GM23338 (cell line): ENCODE data around the gene TFEB. TPM values are rescaled to one million over a fixed set of nuclear protein-coding genes. Genes with fewer than 3 reads are reported as not detected.

Experiments used
- ATAC-seq: fragments of 200-7000 bp; cut with Tn5 transposase; 3 replicates; pipeline ENCODE4 v1.9.1; 2020
- DNase-seq: peaks from one replicate; pipeline ENCODE4 v3.0.0-alpha.2; 2015; ENCODE audit warnings: low spot score
- H2AFZ ChIP-seq: fragments of 200-600 bp; sonication (generic); 2 replicates; pipeline ENCODE4 v1.8.0; 2016; ENCODE audit warnings: antibody characterized with exemption, mild to moderate bottlenecking, moderate library complexity
- H3F3A ChIP-seq: fragments of 200-600 bp; sonication (generic); replicated peaks from 2 replicates; pipeline ENCODE4 v1.8.0; 2017; ENCODE audit warnings: antibody characterized with exemption, mixed run types, low read depth
- H3K27ac ChIP-seq: fragments of 200-600 bp; sonication (generic); 2 replicates; pipeline ENCODE4 v1.6.1; 2016; ENCODE audit warnings: low read depth
- H3K27me3 ChIP-seq: fragments of 200-600 bp; sonication (generic); 2 replicates; pipeline ENCODE4 v1.8.0; 2016; ENCODE audit warnings: mild to moderate bottlenecking, mixed run types, moderate library complexity; ENCODE audit not compliant: insufficient read depth
- H3K36me3 ChIP-seq: fragments of 200-600 bp; sonication (generic); 2 replicates; pipeline ENCODE4 v1.8.0; 2016; ENCODE audit warnings: mild to moderate bottlenecking; ENCODE audit not compliant: insufficient read depth
- H3K4me1 ChIP-seq: fragments of 200-600 bp; sonication (generic); 2 replicates; pipeline ENCODE4 v1.8.0; 2016; ENCODE audit warnings: mild to moderate bottlenecking, moderate library complexity; ENCODE audit not compliant: insufficient read depth
- H3K4me2 ChIP-seq: fragments of 200-600 bp; sonication (generic); 2 replicates; pipeline ENCODE4 v1.7.1; 2017; ENCODE audit warnings: mixed run types
- H3K4me3 ChIP-seq: fragments of 200-600 bp; sonication (generic); 2 replicates; pipeline ENCODE4 v1.6.1; 2016; ENCODE audit warnings: mixed run types
- H3K79me2 ChIP-seq: fragments of 200-600 bp; sonication (generic); replicated peaks from 2 replicates; pipeline ENCODE4 v1.8.0; 2017; ENCODE audit warnings: mild to moderate bottlenecking; ENCODE audit not compliant: insufficient read depth
- H3K9me2 ChIP-seq: fragments of 200-600 bp; sonication (generic); 2 replicates; pipeline ENCODE4 v1.8.0; 2017; ENCODE audit not compliant: insufficient read depth
- H4K20me1 ChIP-seq: fragments of 200-600 bp; sonication (generic); replicated peaks from 2 replicates; pipeline ENCODE4 v1.8.0; 2017; ENCODE audit warnings: mild to moderate bottlenecking; ENCODE audit not compliant: insufficient read depth
- H3K27ac Mint-ChIP-seq: 2 replicates; pipeline ENCODE4 v1.8.0; 2020; ENCODE audit warnings: inconsistent platforms, mild to moderate bottlenecking, moderate library complexity, mixed read lengths
- H3K27me3 Mint-ChIP-seq: 3 replicates; pipeline ENCODE4 v1.8.0; 2022; ENCODE audit warnings: low read depth, mild to moderate bottlenecking, moderate library complexity, mixed read lengths, inconsistent platforms; ENCODE audit not compliant: insufficient read depth, poor library complexity
- H3K36me3 Mint-ChIP-seq: 3 replicates; pipeline ENCODE4 v1.8.0; 2021; ENCODE audit warnings: low read depth, mild to moderate bottlenecking, inconsistent platforms, moderate library complexity, mixed read lengths
- H3K4me1 Mint-ChIP-seq: 3 replicates; pipeline ENCODE4 v1.8.0; 2020; ENCODE audit warnings: mild to moderate bottlenecking, inconsistent platforms, mixed read lengths
- H3K4me3 Mint-ChIP-seq: 3 replicates; pipeline ENCODE4 v1.8.0; 2021; ENCODE audit warnings: moderate library complexity, mild to moderate bottlenecking, inconsistent platforms, mixed read lengths
- H3K9me3 Mint-ChIP-seq: 3 replicates; pipeline ENCODE4 v1.8.0; 2020; ENCODE audit warnings: moderate library complexity, mild to moderate bottlenecking, inconsistent platforms, mixed read lengths
- CTCF ChIP-seq, 2 experiments: fragments of 200-600 bp in 1 of 2; sonication (generic) in 1 of 2; conservative IDR thresholded peaks; 2 replicates each; pipeline versions ENCODE4 v1.5.1 to v1.6.1; 2016 to 2017; ENCODE audit warnings: antibody characterized with exemption in 2 of 2, low read depth in 2 of 2, mild to moderate bottlenecking in 2 of 2, moderate library complexity in 1 of 2
- ETS1 ChIP-seq: IDR thresholded peaks from 2 replicates; pipeline ENCODE4 v1.6.1; 2016; ENCODE audit warnings: antibody characterized with exemption
- EZH2 ChIP-seq: fragments of 200-600 bp; sonication (generic); IDR thresholded peaks from one replicate; pipeline ENCODE4 v1.8.0; 2017; ENCODE audit warnings: antibody characterized with exemption, mild to moderate bottlenecking, low read depth; ENCODE audit not compliant: unreplicated experiment
- EZH2phosphoT487 ChIP-seq: fragments of 200-600 bp; sonication (generic); IDR thresholded peaks from one replicate; pipeline ENCODE4 v1.8.1; 2018; ENCODE audit warnings: antibody characterized with exemption; ENCODE audit not compliant: unreplicated experiment
- POLR2AphosphoS5 ChIP-seq: IDR thresholded peaks from 2 replicates; pipeline ENCODE4 v1.6.1; 2016; ENCODE audit warnings: antibody characterized with exemption, low read depth
- STAT1 ChIP-seq: IDR thresholded peaks from one replicate; pipeline ENCODE4 v1.6.1; 2016; ENCODE audit warnings: antibody characterized with exemption; ENCODE audit not compliant: unreplicated experiment
- polyA plus RNA-seq: library from polyadenylated mRNA; unstranded; fragments of >200 nt; fragmentation: Nextera tagmentation; extraction: Ambion mirVana; gene quantifications from 2 replicates; pipeline ENCODE4 v1.2.1, GENCODE V29; 2016
- total RNA-seq: library from RNA; depleted of rRNA; stranded (reverse); fragments of >200 nt; shearing (Covaris generic); gene quantifications from 2 replicates; pipeline ENCODE4 v1.2.3, GENCODE V29; 2014
- TF ChIP-seq, protein P1 (sequence below): IDR thresholded peaks from one replicate; pipeline ENCODE4 v1.6.1; 2018; ENCODE audit warnings: antibody characterized with exemption; ENCODE audit not compliant: unreplicated experiment
- TF ChIP-seq, protein P2 (sequence below): fragments of 250-450 bp; sonication (Bioruptor Pico); IDR thresholded peaks from 2 replicates; pipeline ENCODE4 v1.5.0; 2020; ENCODE audit warnings: mild to moderate bottlenecking, moderate library complexity

The TFEB gene
- total and polyA plus RNA-seq, 2 experiments from 2014 or later: 1.3 to 4.3 TPM

GRCh38 chr6:41688256-41688965 lies 47.0 kb downstream of the TFEB start (continued):
- TF ChIP-seq STAT1: no peak
- TF ChIP-seq, protein P1, sequence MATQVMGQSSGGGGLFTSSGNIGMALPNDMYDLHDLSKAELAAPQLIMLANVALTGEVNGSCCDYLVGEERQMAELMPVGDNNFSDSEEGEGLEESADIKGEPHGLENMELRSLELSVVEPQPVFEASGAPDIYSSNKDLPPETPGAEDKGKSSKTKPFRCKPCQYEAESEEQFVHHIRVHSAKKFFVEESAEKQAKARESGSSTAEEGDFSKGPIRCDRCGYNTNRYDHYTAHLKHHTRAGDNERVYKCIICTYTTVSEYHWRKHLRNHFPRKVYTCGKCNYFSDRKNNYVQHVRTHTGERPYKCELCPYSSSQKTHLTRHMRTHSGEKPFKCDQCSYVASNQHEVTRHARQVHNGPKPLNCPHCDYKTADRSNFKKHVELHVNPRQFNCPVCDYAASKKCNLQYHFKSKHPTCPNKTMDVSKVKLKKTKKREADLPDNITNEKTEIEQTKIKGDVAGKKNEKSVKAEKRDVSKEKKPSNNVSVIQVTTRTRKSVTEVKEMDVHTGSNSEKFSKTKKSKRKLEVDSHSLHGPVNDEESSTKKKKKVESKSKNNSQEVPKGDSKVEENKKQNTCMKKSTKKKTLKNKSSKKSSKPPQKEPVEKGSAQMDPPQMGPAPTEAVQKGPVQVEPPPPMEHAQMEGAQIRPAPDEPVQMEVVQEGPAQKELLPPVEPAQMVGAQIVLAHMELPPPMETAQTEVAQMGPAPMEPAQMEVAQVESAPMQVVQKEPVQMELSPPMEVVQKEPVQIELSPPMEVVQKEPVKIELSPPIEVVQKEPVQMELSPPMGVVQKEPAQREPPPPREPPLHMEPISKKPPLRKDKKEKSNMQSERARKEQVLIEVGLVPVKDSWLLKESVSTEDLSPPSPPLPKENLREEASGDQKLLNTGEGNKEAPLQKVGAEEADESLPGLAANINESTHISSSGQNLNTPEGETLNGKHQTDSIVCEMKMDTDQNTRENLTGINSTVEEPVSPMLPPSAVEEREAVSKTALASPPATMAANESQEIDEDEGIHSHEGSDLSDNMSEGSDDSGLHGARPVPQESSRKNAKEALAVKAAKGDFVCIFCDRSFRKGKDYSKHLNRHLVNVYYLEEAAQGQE: no peak
- TF ChIP-seq ETS1: no peak
- TF ChIP-seq EZH2phosphoT487: no peak
- TF ChIP-seq EZH2: no peak
- TF ChIP-seq CTCF (conservative IDR thresholded peaks at IDR 0.05; ENCODE audit: low read depth in 2 of 2): no peak
- TF ChIP-seq POLR2AphosphoS5: no peak

DNA sequence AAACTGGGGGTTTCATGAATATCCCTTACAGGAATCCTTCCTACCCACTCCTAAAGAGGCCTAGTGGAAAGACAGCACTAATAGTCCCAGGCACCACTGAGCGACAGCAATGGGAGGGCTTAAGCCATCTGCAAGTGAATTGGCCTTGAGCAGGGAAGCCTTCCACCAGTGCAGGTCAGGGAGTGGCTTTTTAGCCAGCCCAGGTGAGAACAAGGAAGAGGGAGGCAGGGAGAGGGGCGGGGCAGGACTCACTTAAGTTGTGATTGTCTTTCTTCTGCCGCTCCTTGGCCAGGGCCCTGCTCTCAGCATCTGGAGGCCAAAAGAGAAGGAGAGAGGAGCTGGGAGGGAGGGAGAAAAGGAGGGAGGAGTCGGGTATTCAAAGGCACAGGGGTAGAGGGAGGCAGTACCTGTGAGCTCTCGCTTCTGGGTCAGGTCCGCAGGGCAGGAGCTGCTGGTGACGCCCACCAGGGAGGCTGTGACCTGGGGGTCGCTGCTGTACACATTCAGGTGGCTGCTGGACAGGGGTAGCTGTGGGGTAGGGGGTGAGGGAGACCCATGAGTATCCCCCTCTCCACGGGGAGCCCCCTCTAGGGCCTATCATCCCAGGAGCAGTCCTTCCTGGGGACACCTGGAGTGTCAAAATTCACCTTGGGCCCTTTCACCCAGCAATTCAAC lies 47.8 kb downstream of the TFEB start:
- Histone ChIP-seq H3K79me2 (no peaks in the 10 kb centered on the region), H3K27ac (no peak overlapping the region), H3K27me3 (peaks cover 8% of the 10 kb centered on the region; the same call in 1 of the 2 replicates), H3K4me2 (peak overlapping the region; percentile 22), H3K4me3 (no peak overlapping the region; the same call in 1 of the 2 replicates), H2AFZ (peak overlapping the region; percentile 35), H3K36me3 (no peaks in the 10 kb centered on the region), H3K9me2 (no peaks in the 10 kb centered on the region), H3K4me1 (peaks cover 14% of the 10 kb centered on the region), H3F3A (no peaks in the 10 kb centered on the region), H4K20me1 (no peaks in the 10 kb centered on the region)
- peaks cover 29% of the 10 kb centered on the region for H3K4me1 Mint-ChIP-seq
- H3K4me3 Mint-ChIP-seq: peak overlapping the region; percentile 26; the same call in 1 of the 3 replicates
- peaks cover 17% of the 10 kb centered on the region for H3K27me3 Mint-ChIP-seq
- H3K9me3 Mint-ChIP-seq: no peaks in the 10 kb centered on the region
- H3K27ac Mint-ChIP-seq: no peak overlapping the region
- no peaks in the 10 kb centered on the region for H3K36me3 Mint-ChIP-seq
- peak; percentile 77 for ATAC-seq
- DNase-seq: peak; percentile 87
- TF ChIP-seq, protein P2, sequence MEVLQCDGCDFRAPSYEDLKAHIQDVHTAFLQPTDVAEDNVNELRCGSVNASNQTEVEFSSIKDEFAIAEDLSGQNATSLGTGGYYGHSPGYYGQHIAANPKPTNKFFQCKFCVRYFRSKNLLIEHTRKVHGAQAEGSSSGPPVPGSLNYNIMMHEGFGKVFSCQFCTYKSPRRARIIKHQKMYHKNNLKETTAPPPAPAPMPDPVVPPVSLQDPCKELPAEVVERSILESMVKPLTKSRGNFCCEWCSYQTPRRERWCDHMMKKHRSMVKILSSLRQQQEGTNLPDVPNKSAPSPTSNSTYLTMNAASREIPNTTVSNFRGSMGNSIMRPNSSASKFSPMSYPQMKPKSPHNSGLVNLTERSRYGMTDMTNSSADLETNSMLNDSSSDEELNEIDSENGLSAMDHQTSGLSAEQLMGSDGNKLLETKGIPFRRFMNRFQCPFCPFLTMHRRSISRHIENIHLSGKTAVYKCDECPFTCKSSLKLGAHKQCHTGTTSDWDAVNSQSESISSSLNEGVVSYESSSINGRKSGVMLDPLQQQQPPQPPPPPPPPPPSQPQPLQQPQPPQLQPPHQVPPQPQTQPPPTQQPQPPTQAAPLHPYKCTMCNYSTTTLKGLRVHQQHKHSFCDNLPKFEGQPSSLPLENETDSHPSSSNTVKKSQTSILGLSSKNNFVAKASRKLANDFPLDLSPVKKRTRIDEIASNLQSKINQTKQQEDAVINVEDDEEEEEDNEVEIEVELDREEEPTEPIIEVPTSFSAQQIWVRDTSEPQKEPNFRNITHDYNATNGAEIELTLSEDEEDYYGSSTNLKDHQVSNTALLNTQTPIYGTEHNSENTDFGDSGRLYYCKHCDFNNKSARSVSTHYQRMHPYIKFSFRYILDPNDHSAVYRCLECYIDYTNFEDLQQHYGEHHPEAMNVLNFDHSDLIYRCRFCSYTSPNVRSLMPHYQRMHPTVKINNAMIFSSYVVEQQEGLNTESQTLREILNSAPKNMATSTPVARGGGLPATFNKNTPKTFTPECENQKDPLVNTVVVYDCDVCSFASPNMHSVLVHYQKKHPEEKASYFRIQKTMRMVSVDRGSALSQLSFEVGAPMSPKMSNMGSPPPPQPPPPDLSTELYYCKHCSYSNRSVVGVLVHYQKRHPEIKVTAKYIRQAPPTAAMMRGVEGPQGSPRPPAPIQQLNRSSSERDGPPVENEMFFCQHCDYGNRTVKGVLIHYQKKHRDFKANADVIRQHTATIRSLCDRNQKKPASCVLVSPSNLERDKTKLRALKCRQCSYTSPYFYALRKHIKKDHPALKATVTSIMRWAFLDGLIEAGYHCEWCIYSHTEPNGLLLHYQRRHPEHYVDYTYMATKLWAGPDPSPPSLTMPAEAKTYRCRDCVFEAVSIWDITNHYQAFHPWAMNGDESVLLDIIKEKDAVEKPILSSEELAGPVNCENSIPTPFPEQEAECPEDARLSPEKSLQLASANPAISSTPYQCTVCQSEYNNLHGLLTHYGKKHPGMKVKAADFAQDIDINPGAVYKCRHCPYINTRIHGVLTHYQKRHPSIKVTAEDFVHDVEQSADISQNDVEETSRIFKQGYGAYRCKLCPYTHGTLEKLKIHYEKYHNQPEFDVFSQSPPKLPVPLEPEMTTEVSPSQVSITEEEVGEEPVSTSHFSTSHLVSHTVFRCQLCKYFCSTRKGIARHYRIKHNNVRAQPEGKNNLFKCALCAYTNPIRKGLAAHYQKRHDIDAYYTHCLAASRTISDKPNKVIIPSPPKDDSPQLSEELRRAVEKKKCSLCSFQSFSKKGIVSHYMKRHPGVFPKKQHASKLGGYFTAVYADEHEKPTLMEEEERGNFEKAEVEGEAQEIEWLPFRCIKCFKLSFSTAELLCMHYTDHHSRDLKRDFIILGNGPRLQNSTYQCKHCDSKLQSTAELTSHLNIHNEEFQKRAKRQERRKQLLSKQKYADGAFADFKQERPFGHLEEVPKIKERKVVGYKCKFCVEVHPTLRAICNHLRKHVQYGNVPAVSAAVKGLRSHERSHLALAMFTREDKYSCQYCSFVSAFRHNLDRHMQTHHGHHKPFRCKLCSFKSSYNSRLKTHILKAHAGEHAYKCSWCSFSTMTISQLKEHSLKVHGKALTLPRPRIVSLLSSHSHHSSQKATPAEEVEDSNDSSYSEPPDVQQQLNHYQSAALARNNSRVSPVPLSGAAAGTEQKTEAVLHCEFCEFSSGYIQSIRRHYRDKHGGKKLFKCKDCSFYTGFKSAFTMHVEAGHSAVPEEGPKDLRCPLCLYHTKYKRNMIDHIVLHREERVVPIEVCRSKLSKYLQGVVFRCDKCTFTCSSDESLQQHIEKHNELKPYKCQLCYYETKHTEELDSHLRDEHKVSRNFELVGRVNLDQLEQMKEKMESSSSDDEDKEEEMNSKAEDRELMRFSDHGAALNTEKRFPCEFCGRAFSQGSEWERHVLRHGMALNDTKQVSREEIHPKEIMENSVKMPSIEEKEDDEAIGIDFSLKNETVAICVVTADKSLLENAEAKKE: peak; percentile 71
